ENCODE data around the gene TIGD6.
"Not testable (repeated sequence)": the region's sequence is repeated elsewhere in the genome, so short reads cannot be mapped to it uniquely, and the experiment has no call there.

Gene TIGD6

GRCh38 chr5:150042459-150042858, 42.0 kb upstream of the TIGD6 start:
- no peak for TF ChIP-seq CTCF (IDR thresholded peaks at IDR 0.05; ENCODE audit: control insufficient read depth, extremely low read depth, insufficient read depth)
- DNase-seq (ENCODE audit: low read depth): no peak
- H3K4me3 ChIP-seq (ENCODE audit: low read depth, low read length): no peak overlapping the region

GRCh38 chr5:150038547-150038946, 38.1 kb upstream of the TIGD6 start:
- no peak overlapping the region for H3K4me3 ChIP-seq (ENCODE audit: low read depth, low read length)
- no peak for TF ChIP-seq CTCF (IDR thresholded peaks at IDR 0.05; ENCODE audit: control insufficient read depth, extremely low read depth, insufficient read depth)
- DNase-seq (ENCODE audit: low read depth): peak; percentile 43

- no peak for DNase-seq (ENCODE audit: low read depth)
- no peak for TF ChIP-seq CTCF (IDR thresholded peaks at IDR 0.05; ENCODE audit: control insufficient read depth, extremely low read depth, insufficient read depth)
- H3K4me3 ChIP-seq (ENCODE audit: low read depth, low read length): no peak overlapping the region
Observed at GRCh38 chr5:150036513-150036912, 36.1 kb upstream of the TIGD6 start.

- DNase-seq (ENCODE audit: low read depth): no peak
- H3K4me3 ChIP-seq (ENCODE audit: low read depth, low read length): no peak overlapping the region
- TF ChIP-seq CTCF (IDR thresholded peaks at IDR 0.05; ENCODE audit: control insufficient read depth, extremely low read depth, insufficient read depth): no peak
Observed at GRCh38 chr5:150035139-150035895, 34.9 kb upstream of the TIGD6 start.

GRCh38 chr5:150034662-150035061, 34.2 kb upstream of the TIGD6 start:
- H3K4me3 ChIP-seq (ENCODE audit: low read depth, low read length): no peak overlapping the region
- TF ChIP-seq CTCF (IDR thresholded peaks at IDR 0.05; ENCODE audit: control insufficient read depth, extremely low read depth, insufficient read depth): no peak
- DNase-seq (ENCODE audit: low read depth): no peak

- no peak for TF ChIP-seq CTCF (IDR thresholded peaks at IDR 0.05; ENCODE audit: control insufficient read depth, extremely low read depth, insufficient read depth)
- DNase-seq (ENCODE audit: low read depth): no peak
- H3K4me3 ChIP-seq (ENCODE audit: low read depth, low read length): no peak overlapping the region
Observed at GRCh38 chr5:150033334-150033733, 32.9 kb upstream of the TIGD6 start.

- not testable (repeated sequence) for H3K4me3 ChIP-seq (ENCODE audit: low read depth, low read length); DNase-seq (ENCODE audit: low read depth)
Observed at GRCh38 chr5:150028047-150028446, 27.6 kb upstream of the TIGD6 start.
